ENCODE results near the gene SORCS1. TPM values are rescaled to one million over a fixed set of nuclear protein-coding genes. Genes with fewer than 3 reads are reported as not detected.

The SORCS1 gene
- total RNA-seq, 1 experiment from 2014 or later = 1.7 TPM

DNA sequence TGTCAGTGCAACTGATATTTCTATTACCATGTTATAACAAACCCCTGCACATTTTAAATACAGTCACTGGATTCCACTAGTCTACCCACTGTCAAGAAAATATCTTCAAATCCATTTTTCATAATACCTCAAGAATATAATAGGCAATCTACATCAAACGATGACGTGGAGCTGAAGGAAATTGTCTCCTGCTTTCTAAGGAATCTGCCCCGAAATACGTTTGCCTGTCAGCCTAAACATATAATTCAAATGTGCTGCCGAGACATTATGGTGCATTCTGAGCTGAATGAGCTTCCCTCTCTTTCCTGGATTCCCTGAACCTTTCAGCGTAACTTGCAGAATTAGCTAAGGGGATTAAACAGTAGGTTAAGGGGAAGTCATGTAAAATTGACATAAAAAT is 306.8 kb downstream of the SORCS1 start:
- H2AFZ ChIP-seq (ENCODE audit: low read length) = no peak overlapping the region
- H3K23me2 ChIP-seq (ENCODE audit: insufficient read length, low read depth, low read length, poor library complexity, severe bottlenecking) = no peaks in the 10 kb centered on the region
- H2AK5ac ChIP-seq (ENCODE audit: insufficient read length, low read length) = no peak overlapping the region
- H4K20me1 ChIP-seq (ENCODE audit: control insufficient read depth, insufficient read depth, insufficient read length) = no peaks in the 10 kb centered on the region
- H3K79me2 ChIP-seq (ENCODE audit: insufficient read depth, low read length) = no peaks in the 10 kb centered on the region
- Mint-ChIP-seq H3K27ac (no peak overlapping the region), H3K27me3 (ENCODE audit: low read depth) (no peaks in the 10 kb centered on the region), H3K4me3 (no peak overlapping the region), H3K36me3 (ENCODE audit: insufficient read depth in 1 of 3, low read depth in 3 of 3) (peaks cover 0 to 18% (median 5%) of the 10 kb centered on the region in 3 experiments; a peak in 3 of 7 replicates), H3K9me3 (peaks cover 6 to 15% of the 10 kb centered on the region in 2 experiments), H3K4me1 (peaks cover 8 to 10% of the 10 kb centered on the region in 2 experiments; a peak in 3 of 4 replicates)
- no peak overlapping the region for H3K4me2 ChIP-seq (ENCODE audit: insufficient read depth, insufficient read length, low read length)
- H4K8ac ChIP-seq (replicated peaks; ENCODE audit: insufficient read length, low read depth, low read length) = no peak overlapping the region
- no peak overlapping the region for H3T11ph ChIP-seq (ENCODE audit: low read length)
- H3K23ac ChIP-seq (ENCODE audit: insufficient read length, low read depth, low read length) = no peak overlapping the region
- no peak overlapping the region for H3K9ac ChIP-seq (ENCODE audit: extremely low read depth, insufficient read length, low read length)
- H3K27me3 ChIP-seq (ENCODE audit: insufficient read depth, low read length) = no peaks in the 10 kb centered on the region
- no CpG with 5 or more reads among the region's 6 CpGs for WGBS (ENCODE audit: extremely low coverage, insufficient read length, low lambda C conversion rate)
- no peak for DNase-seq
- H3K79me1 ChIP-seq (ENCODE audit: insufficient read depth, low read depth, low read length, poor library complexity, severe bottlenecking) = no peaks in the 10 kb centered on the region
- H4K5ac ChIP-seq (ENCODE audit: insufficient read length, low read depth, low read length) = no peak overlapping the region
- H3K4me1 ChIP-seq (ENCODE audit: insufficient read depth, low read length) = peaks cover 2% of the 10 kb centered on the region; the same call in 1 of the 2 replicates
- no peak overlapping the region for H3K18ac ChIP-seq (ENCODE audit: insufficient read length, low read depth, low read length)
- H2BK15ac ChIP-seq (ENCODE audit: low read depth, low read length) = no peak overlapping the region
- no peak overlapping the region for H3K4ac ChIP-seq (ENCODE audit: low read depth, low read length)
- H3K14ac ChIP-seq (ENCODE audit: insufficient read depth, low read length) = no peak overlapping the region
- H2BK20ac ChIP-seq (ENCODE audit: low read depth, low read length, poor library complexity, severe bottlenecking) = no peak overlapping the region
- no peak overlapping the region for H2BK5ac ChIP-seq (ENCODE audit: insufficient read length, low read length)
- no peak overlapping the region for H4K91ac ChIP-seq (ENCODE audit: insufficient read length, low read depth, low read length)
- H3K27ac ChIP-seq (ENCODE audit: insufficient read length, low read depth, low read length) = no peak overlapping the region
- no peak overlapping the region for H3K56ac ChIP-seq (ENCODE audit: insufficient read length, low read depth, low read length)
- H2BK12ac ChIP-seq (ENCODE audit: insufficient read length, low read depth, low read length) = no peak overlapping the region
- TF ChIP-seq, protein P1, sequence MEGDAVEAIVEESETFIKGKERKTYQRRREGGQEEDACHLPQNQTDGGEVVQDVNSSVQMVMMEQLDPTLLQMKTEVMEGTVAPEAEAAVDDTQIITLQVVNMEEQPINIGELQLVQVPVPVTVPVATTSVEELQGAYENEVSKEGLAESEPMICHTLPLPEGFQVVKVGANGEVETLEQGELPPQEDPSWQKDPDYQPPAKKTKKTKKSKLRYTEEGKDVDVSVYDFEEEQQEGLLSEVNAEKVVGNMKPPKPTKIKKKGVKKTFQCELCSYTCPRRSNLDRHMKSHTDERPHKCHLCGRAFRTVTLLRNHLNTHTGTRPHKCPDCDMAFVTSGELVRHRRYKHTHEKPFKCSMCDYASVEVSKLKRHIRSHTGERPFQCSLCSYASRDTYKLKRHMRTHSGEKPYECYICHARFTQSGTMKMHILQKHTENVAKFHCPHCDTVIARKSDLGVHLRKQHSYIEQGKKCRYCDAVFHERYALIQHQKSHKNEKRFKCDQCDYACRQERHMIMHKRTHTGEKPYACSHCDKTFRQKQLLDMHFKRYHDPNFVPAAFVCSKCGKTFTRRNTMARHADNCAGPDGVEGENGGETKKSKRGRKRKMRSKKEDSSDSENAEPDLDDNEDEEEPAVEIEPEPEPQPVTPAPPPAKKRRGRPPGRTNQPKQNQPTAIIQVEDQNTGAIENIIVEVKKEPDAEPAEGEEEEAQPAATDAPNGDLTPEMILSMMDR (conservative IDR thresholded peaks at IDR 0.05) = no peak
- no peak overlapping the region for H2BK120ac ChIP-seq (ENCODE audit: low read depth, low read length, poor library complexity, severe bottlenecking)
- H3K9me3 ChIP-seq (ENCODE audit: control insufficient read depth, low read depth, low read length) = no peaks in the 10 kb centered on the region

Measured in H9 (cell line).